ENCODE data around the gene TMEM238.

The TMEM238 gene

DNA sequence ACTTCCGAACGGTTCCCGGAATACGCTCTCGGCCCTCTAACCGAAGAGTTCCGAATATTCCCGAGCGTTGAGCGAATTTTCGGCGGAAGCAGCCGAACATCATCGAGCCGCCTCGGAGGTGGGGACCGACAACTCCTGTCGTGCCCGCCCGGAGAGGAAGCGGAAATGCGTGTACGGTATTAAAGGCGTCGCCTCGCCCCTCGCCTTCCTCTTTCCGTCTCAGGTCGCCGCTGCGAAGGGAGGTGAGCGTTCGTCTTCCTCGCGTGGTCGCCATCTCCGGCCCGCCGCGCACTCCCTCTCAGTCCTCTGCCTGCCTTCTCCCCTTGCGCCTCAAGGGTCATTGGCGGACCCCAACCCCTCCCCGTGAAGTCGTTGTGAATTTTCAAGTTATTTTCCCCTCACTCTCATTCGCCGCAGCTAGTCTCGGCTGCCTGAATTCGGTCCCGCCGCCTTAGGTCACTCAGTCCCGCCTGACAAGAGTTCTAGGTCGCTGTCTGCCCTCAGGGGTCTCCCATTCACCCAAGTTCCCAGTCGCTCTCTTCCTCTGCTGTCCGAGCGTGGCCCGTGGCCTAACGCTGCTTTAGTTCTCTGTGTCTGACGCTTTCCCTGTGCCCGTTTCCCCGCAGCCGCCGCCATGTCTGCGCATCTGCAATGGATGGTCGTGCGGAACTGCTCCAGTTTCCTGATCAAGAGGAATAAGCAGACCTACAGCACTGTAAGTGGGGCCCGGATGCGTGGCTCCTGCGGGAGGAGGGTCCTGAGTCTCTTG is 1.8 kb upstream of the TMEM238 start, which contains the start of gene RPL28:
TSS of gene RPL28 (plus strand) at position 209 of the 769 bp plus-strand sequence. CDS start at position 635, 426 bp downstream.
- Histone ChIP-seq H3K9ac (ENCODE audit: low read depth, low read length) (peak within 1 kb of the TSS; percentile 91), H3K27me3 (ENCODE audit: insufficient read depth, low read length) (peaks cover 9% of the 10 kb centered on the region; the same call in 1 of the 2 replicates), H3K4me1 (ENCODE audit: insufficient read depth, low read length) (peaks cover 13% of the 10 kb centered on the region; the same call in 1 of the 2 replicates), H3K4me3 (ENCODE audit: low read length) (peak within 1 kb of the TSS; percentile 83), H3K36me3 (ENCODE audit: insufficient read depth, low read length) (peaks cover 42% of the 10 kb centered on the region), H3K27ac (ENCODE audit: low read depth, low read length) (peak within 1 kb of the TSS; percentile 86), H3K9me3 (ENCODE audit: insufficient read depth, low read depth, low read length) (no peaks in the 10 kb centered on the region)
- WGBS, result under 1% methylated on average over 68 of the region's 68 CpGs

DNA sequence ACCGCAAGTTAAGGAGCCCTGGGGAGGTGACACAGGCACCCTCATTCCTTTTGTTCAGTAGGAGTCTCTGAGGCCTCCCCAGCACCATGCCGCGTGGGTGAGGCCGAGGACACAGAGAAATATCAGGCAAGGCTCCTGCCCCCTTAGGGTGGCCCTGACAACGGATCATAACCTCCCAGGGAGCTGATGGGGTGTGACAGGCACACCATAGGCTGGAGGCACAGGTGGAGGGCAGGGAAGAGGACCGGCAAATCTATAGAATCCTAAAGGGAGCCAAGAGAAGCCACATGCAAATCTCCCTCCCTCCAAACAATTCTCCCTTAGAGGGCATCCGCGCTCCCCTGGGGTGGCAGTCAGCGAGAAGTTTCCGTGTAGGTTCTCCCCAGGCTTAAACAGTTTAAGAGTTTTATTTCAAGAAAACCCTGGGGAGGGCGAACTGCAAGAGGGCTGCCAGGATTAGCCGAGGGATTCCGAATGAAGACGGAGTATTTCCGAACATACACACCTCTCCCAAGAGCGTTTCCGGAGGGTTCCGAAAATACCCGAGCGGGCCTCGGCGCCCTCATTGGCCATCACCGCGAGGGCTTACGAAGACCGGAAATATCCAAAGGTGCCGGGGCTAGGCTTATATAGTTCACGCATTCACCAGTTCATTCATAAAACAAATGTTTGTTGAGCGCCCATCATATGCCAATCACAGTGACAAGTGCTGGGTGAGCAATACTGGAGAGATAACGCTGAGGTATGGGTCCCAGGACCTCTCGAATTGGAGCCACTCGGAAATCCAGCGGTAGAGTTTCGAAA is 1.0 kb upstream of the TMEM238 start:
- H3K36me3 ChIP-seq (ENCODE audit: insufficient read depth, low read length), result peaks cover 39% of the 10 kb centered on the region
- WGBS, result 6% methylated on average over 34 of the region's 34 CpGs

DNA sequence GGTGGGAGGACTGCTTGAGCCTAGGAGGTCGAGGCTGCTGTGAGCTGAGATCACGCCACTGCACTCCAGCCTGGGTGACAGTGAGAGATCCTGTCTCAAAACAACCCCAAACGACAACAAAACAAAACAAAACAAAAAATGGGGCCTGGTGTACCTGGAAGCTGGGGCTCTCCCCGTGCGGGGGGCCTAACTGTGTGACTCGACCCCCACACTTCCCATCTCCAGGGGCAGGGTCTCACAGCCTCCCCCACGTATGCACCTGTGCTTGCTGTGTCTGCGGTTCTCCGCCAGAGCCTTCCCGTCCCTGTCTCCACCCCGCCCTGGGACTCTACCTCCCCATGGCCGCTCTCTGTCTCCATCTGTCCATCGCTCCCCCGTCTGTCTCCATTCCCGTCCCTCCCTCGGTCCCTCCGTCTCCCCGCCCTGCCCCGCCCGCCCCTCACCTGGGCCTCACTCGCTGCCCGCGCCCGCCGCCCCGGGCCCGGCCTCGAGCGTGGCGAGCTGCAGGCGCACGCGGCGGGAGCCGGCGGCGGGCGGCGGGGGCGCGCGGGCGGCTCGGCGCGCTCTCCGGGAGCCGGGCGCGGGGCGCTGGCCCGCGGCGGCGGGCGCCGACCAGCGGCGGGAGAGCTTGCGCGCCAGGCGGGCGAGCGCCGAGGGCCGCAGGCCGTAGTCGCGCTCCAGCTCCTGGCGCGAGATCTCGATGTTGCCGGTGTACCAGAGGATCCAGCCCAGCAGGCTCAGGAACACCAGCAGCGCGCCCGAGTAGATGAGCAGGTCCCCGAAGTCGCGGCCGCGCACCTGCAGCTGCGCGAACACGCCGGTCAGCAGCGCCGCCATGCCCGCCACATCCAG is 587 bp downstream of the TMEM238 start:
- Histone ChIP-seq H3K27ac (ENCODE audit: low read depth, low read length) (no peak overlapping the region; the same call in 1 of the 2 replicates), H3K27me3 (ENCODE audit: insufficient read depth, low read length) (peaks cover 15% of the 10 kb centered on the region), H3K36me3 (ENCODE audit: insufficient read depth, low read length) (peaks cover 23% of the 10 kb centered on the region), H3K9ac (ENCODE audit: low read depth, low read length) (peak overlapping the region; percentile 84), H3K4me3 (ENCODE audit: low read length) (peak overlapping the region; percentile 83), H3K4me1 (ENCODE audit: insufficient read depth, low read length) (peaks cover 13% of the 10 kb centered on the region; the same call in 1 of the 2 replicates), H3K9me3 (ENCODE audit: insufficient read depth, low read depth, low read length) (no peaks in the 10 kb centered on the region)
- 5% methylated on average over 88 of the region's 88 CpGs for WGBS

More for the DNA sequence above, 1.0 kb upstream of the TMEM238 start:
- Histone ChIP-seq H3K4me3 (ENCODE audit: low read length) (peak overlapping the region; percentile 83), H3K27me3 (ENCODE audit: insufficient read depth, low read length) (peaks cover 9% of the 10 kb centered on the region; the same call in 1 of the 2 replicates), H3K9me3 (ENCODE audit: insufficient read depth, low read depth, low read length) (no peaks in the 10 kb centered on the region), H3K9ac (ENCODE audit: low read depth, low read length) (peak overlapping the region; percentile 84), H3K27ac (ENCODE audit: low read depth, low read length) (peak overlapping the region; percentile 86), H3K4me1 (ENCODE audit: insufficient read depth, low read length) (peaks cover 13% of the 10 kb centered on the region; the same call in 1 of the 2 replicates)

DNA sequence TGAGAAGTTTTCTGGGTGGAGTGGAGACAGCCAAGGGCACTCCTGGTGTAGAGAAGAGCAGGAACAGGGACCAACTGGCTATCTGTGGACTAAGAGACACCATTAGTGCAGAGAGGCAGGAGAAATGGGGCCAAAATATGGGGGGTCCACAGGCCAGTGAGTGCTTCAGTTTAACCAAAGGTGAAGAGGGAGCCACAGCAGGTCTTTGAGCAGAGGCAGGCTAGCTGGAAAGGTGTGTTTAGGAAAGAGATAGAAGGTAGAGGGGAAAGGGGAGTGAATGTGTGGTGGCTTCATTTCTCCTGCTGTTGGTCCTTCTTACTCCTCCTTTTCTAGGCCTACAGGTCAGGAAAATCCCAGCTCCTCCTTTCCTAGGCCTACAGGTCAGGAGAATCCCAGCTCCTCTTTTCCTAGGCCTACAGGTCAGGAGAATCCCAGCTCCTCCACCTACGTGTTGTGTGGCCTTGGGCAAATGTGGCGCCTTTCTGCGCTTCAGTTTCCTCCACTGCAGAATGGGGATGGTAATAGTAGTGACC is 1.5 kb downstream of the TMEM238 start:
- peaks cover 13% of the 10 kb centered on the region; the same call in 1 of the 2 replicates for H3K4me1 ChIP-seq (ENCODE audit: insufficient read depth, low read length)
- WGBS, result 98% methylated on average over 3 of the region's 3 CpGs
- H3K4me3 ChIP-seq (ENCODE audit: low read length), result 0 out of 2 replicates have a peak overlapping the region, but pooled peaks have one; percentile 55
- no peak overlapping the region for H3K9ac ChIP-seq (ENCODE audit: low read depth, low read length)
- no peak overlapping the region for H3K27ac ChIP-seq (ENCODE audit: low read depth, low read length)
- peaks cover 21% of the 10 kb centered on the region for H3K27me3 ChIP-seq (ENCODE audit: insufficient read depth, low read length)
- peaks cover 14% of the 10 kb centered on the region for H3K36me3 ChIP-seq (ENCODE audit: insufficient read depth, low read length)
- no peaks in the 10 kb centered on the region for H3K9me3 ChIP-seq (ENCODE audit: insufficient read depth, low read depth, low read length)

DNA sequence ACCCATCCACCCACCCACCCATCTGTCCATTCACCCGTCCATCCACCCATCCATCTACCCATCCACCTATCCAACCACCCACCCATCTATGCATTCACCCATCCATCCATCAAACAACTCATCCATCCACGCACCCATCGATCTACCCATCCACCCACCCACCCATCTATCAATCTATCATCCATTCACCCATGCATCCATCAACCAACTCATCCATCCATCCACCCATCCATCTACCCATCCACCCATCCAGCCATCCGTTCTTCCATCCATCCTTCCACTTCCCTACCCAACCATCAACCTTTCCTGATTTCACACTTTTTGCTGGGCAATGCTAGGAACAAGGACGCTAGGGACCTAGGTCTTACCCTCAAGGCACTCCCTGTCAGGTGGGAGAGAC is 2.1 kb downstream of the TMEM238 start:
- Histone ChIP-seq H3K27ac (ENCODE audit: low read depth, low read length) (no peak overlapping the region), H3K4me3 (ENCODE audit: low read length) (no peak overlapping the region), H3K4me1 (ENCODE audit: insufficient read depth, low read length) (peaks cover 8% of the 10 kb centered on the region; the same call in 1 of the 2 replicates), H3K27me3 (ENCODE audit: insufficient read depth, low read length) (peaks cover 24% of the 10 kb centered on the region), H3K36me3 (ENCODE audit: insufficient read depth, low read length) (peaks cover 8% of the 10 kb centered on the region), H3K9me3 (ENCODE audit: insufficient read depth, low read depth, low read length) (no peaks in the 10 kb centered on the region), H3K9ac (ENCODE audit: low read depth, low read length) (no peak overlapping the region)
- 92% methylated on average over 5 of the region's 5 CpGs for WGBS

DNA sequence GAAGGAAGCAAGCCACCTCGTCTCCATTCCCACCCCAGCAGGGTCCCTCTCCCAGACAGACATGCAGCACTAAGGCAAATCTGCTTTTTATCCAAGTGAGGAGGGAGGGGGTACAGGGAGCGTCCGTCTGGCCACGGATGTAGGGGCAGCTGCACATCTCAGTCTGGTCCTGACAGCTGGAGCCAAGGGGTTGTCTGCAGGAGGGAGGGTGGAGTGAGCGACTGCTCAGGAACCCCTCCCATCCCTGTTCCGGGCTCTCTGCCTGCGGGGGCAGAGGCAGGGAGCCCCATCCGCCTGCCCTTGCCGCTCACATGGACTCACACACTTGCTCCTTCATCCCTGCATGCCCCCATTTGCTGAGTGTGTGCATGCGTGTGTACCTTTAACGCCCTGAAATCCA is 4.9 kb downstream of the TMEM238 start:
- no peak overlapping the region for H3K4me3 ChIP-seq (ENCODE audit: low read length)
- H3K27me3 ChIP-seq (ENCODE audit: insufficient read depth, low read length), result peaks cover 30% of the 10 kb centered on the region
- 64% methylated on average over 11 of the region's 11 CpGs for WGBS
- H3K36me3 ChIP-seq (ENCODE audit: insufficient read depth, low read length), result no peaks in the 10 kb centered on the region
- no peak overlapping the region for H3K9ac ChIP-seq (ENCODE audit: low read depth, low read length)
- peaks cover 16% of the 10 kb centered on the region for H3K4me1 ChIP-seq (ENCODE audit: insufficient read depth, low read length)
- H3K9me3 ChIP-seq (ENCODE audit: insufficient read depth, low read depth, low read length), result no peaks in the 10 kb centered on the region
- H3K27ac ChIP-seq (ENCODE audit: low read depth, low read length), result no peak overlapping the region

DNA sequence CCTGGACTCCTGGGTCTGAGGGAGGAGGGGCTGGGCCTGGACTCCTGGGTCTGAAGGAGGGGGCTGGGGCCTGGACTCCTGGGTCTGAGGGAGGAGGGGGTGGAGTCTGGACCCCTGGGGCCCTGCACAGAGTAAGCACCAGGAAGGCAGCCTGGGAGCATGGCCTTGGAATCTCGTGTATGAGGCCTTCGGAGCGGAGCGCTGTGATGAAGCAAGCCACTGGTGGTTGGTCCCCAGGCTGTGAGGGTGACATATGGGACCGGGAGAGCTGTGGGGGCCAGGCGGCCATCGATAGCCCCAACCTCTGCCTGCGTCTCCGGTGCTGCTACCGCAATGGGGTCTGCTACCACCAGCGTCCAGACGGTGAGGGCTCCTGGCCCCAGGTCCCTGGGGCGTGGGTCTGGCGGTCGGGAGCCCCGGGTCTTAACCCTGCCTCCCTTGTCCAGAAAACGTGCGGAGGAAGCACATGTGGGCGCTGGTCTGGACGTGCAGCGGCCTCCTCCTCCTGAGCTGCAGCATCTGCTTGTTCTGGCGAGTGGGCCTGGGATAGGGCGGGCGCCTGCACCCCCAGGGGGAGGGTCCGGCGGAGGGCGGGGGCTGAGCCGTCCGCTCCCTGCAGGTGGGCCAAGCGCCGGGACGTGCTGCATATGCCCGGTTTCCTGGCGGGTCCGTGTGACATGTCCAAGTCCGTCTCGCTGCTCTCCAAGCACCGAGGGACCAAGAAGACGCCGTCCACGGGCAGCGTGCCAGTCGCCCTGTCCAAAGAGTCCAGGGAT is 6.5 kb downstream of the TMEM238 start:
- Histone ChIP-seq H3K9ac (ENCODE audit: low read depth, low read length) (0 out of 2 replicates have a peak overlapping the region, but pooled peaks have one; percentile 35), H3K36me3 (ENCODE audit: insufficient read depth, low read length) (no peaks in the 10 kb centered on the region), H3K27me3 (ENCODE audit: insufficient read depth, low read length) (peaks cover 34% of the 10 kb centered on the region), H3K9me3 (ENCODE audit: insufficient read depth, low read depth, low read length) (no peaks in the 10 kb centered on the region), H3K4me3 (ENCODE audit: low read length) (peak overlapping the region; percentile 43), H3K4me1 (ENCODE audit: insufficient read depth, low read length) (peaks cover 26% of the 10 kb centered on the region), H3K27ac (ENCODE audit: low read depth, low read length) (no peak overlapping the region)
- 7% methylated on average over 43 of the region's 43 CpGs for WGBS

DNA sequence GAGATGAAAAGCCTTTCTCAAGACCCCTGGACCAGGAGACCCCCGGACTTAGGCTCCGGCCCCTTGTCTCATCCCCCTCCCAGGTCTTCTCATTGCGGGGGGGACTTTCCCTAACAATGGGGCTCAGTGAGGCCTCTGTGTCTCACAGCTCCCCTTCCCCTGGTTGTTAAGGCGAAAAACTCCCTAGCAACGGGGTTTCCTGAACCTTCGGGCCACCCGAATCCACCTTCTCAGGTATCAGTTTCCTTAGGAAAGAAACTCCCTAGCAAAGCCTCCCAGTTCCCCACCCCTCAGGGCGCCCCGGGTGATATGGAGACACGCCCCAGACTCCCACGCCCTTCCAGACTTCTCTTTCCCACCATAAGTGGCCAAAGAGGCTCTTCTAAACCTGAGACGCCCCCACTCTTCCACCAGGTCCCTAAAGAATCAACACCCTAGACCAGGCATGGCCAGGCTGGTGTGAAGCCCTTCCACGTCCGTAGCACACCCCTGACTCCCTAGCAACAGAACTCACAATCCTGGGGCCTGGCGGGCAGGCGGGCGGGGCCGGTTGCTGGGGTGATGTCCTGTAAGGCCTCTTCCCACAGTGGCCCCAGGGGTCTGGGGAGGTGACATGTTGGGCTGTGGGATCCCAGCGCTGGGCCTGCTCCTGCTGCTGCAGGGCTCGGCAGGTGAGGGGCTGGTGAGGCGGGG is 7.7 kb downstream of the TMEM238 start, which contains the start of gene TMEM190:
TSS of gene TMEM190 (plus strand) at position 586 of the 693 bp plus-strand sequence. CDS start at position 614, 28 bp downstream.
- Histone ChIP-seq H3K4me1 (ENCODE audit: insufficient read depth, low read length) (peaks cover 27% of the 10 kb centered on the region), H3K27me3 (ENCODE audit: insufficient read depth, low read length) (peaks cover 44% of the 10 kb centered on the region), H3K4me3 (ENCODE audit: low read length) (peak within 1 kb of the TSS; percentile 43)

DNA sequence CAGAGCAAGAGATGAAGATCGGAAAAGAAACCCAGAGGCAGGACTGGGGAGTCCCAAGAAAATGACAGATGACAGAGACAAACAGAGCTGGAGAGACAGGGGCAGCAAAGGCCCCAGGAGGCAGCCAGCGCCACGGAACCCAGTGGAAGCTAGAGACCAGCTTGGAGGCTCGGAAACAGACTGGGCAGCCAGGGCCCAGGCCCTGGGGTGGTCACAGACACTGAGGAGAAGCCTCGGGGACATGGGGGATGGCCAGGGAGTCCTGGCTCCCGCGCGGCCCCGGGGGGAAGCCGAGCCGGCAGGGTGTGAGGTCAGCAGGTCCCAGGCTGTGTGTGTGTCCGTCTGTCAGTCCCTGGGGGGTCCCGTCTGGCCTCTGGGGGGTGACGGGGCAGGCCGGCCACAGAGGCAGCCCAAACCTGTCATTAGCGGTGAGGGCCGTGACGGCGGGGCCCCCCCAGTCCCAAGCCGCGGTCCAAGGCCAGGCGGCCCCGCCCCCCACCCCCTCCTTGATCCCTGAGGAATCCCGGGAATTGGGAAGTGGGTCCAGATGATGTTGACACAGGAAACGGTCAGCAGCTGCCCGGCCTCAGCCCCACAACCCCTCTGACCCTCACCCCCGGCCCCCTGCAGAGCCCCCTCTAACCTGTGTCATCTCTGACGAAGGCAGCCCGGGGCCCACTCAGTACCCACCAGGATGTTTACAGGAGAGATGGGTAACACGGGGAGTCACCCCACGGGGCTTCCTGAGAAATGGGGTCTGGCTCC is 9.9 kb downstream of the TMEM238 start:
- H3K36me3 ChIP-seq (ENCODE audit: insufficient read depth, low read length), result no peaks in the 10 kb centered on the region
- H3K4me1 ChIP-seq (ENCODE audit: insufficient read depth, low read length), result peaks cover 27% of the 10 kb centered on the region
- H3K9me3 ChIP-seq (ENCODE audit: insufficient read depth, low read depth, low read length), result no peaks in the 10 kb centered on the region
- peaks cover 56% of the 10 kb centered on the region for H3K27me3 ChIP-seq (ENCODE audit: insufficient read depth, low read length)
- 9% methylated on average over 28 of the region's 31 CpGs for WGBS
- peak overlapping the region; percentile 55; the same call in 1 of the 2 replicates for H3K27ac ChIP-seq (ENCODE audit: low read depth, low read length)
- peak overlapping the region; percentile 16; the same call in 1 of the 2 replicates for H3K4me3 ChIP-seq (ENCODE audit: low read length)
- H3K9ac ChIP-seq (ENCODE audit: low read depth, low read length), result no peak overlapping the region

More for the DNA sequence above, 7.7 kb downstream of the TMEM238 start, which contains the start of gene TMEM190:
- WGBS, result 45% methylated on average over 20 of the region's 21 CpGs
- Histone ChIP-seq H3K27ac (ENCODE audit: low read depth, low read length) (peak within 1 kb of the TSS; percentile 46; the same call in 1 of the 2 replicates), H3K36me3 (ENCODE audit: insufficient read depth, low read length) (no peaks in the 10 kb centered on the region), H3K9me3 (ENCODE audit: insufficient read depth, low read depth, low read length) (no peaks in the 10 kb centered on the region), H3K9ac (ENCODE audit: low read depth, low read length) (0 out of 2 replicates have a peak within 1 kb of the TSS, but pooled peaks have one; percentile 35)

Measured in HUES64 (cell line).